ENCODE measurements around the gene CBX2. TPM values are rescaled to one million over a fixed set of nuclear protein-coding genes. Genes with fewer than 3 reads are reported as not detected.

CBX2 gene
- total RNA-seq, 1 donor from 2014 or later: 9.9 TPM

DNA sequence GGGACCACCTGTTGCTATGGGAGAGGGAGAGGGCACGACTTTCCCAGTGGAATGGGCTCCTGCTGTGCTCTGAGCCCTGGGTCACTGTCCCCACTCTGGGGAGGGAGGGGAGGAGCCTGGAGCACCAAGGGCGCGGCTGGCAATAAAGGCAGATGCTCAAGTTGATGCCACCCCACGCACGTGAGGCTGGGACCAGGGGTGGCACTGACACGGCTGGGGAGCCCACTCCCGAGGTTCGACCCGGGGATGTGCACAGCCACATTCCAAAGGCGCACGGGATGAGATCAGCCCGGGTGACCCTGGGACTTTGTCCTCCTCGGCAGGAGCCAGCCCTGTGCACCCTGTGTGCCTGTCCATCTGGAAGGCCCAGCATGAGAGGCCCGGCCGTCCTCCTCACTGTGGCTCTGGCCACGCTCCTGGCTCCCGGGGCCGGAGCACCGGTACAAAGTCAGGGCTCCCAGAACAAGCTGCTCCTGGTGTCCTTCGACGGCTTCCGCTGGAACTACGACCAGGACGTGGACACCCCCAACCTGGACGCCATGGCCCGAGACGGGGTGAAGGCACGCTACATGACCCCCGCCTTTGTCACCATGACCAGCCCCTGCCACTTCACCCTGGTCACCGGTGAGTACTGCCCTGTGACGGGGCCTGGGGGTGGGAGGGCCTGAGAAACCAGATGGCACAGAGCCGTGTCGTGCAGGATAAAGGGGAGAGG, 47.0 kb upstream of the CBX2 start, which contains the start of gene ENPP7:
Gene ENPP7 (plus strand): TSS at position 175 of the 715 bp plus-strand sequence. CDS start 197 bp downstream, at position 372.
- Mint-ChIP-seq H3K9me3 (ENCODE audit: unreplicated experiment) (no peaks in the 10 kb centered on the region), H3K27ac (ENCODE audit: unreplicated experiment) (no peak within 1 kb of the TSS), H3K4me3 (ENCODE audit: unreplicated experiment) (no peak within 1 kb of the TSS), H3K27me3 (ENCODE audit: unreplicated experiment) (no peaks in the 10 kb centered on the region), H3K4me1 (ENCODE audit: unreplicated experiment) (peaks cover 15% of the 10 kb centered on the region), H3K36me3 (ENCODE audit: unreplicated experiment) (no peaks in the 10 kb centered on the region)
- no peak for TF ChIP-seq CTCF (IDR thresholded peaks at IDR 0.05)
- no peak for DNase-seq (ENCODE audit: extremely low spot score, unreplicated experiment)

GRCh38 chr17:79732254-79732653, 45.7 kb upstream of the CBX2 start:
- no peaks in the 10 kb centered on the region for H3K27me3 Mint-ChIP-seq (ENCODE audit: unreplicated experiment)
- no peaks in the 10 kb centered on the region for H3K9me3 Mint-ChIP-seq (ENCODE audit: unreplicated experiment)
- H3K36me3 Mint-ChIP-seq (ENCODE audit: unreplicated experiment): no peaks in the 10 kb centered on the region
- no peak for TF ChIP-seq CTCF (IDR thresholded peaks at IDR 0.05)
- H3K4me1 Mint-ChIP-seq (ENCODE audit: unreplicated experiment): peaks cover 15% of the 10 kb centered on the region
- no peak overlapping the region for H3K4me3 Mint-ChIP-seq (ENCODE audit: unreplicated experiment)
- H3K27ac Mint-ChIP-seq (ENCODE audit: unreplicated experiment): no peak overlapping the region
- no peak for DNase-seq (ENCODE audit: extremely low spot score, unreplicated experiment)

DNA sequence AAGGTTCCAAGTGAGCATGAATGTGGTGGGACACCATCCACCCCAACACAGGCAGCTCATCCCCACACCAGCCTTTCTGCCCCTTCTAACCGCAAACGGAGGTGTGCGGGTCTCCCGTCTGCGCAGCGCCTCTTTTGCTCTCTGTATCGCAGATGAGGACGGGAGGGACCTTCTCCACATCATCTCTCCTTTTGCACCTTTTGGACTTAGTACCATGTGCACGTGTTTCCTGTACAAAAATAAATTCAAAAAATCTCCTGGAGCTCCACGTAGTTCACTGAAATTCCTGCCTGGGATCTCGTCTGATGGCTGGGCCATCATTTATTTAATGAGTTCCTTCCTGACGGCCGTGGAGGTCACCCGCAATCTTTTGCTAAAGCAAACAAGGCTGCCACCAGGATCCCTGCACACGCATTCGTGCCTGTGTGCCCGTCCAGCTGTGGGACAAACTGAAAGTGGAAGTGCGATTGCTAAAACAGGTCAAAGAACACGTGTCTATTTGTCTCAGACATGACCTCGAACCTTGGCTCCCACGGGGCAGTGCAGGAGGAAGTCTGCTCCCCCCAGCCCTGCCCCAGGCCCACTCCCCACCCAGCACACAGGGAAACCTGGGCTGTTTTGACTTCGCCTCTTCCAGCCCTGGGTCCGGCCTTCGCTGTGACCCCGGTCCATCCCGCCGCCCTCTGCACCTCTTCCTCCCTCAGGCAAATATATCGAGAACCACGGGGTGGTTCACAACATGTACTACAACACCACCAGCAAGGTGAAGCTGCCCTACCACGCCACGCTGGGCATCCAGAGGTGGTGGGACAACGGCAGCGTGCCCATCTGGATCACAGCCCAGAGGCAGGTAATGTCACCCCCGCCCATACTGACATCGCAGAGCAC, 44.9 kb upstream of the CBX2 start:
- Mint-ChIP-seq H3K36me3 (ENCODE audit: unreplicated experiment) (no peaks in the 10 kb centered on the region), H3K4me3 (ENCODE audit: unreplicated experiment) (no peak overlapping the region), H3K27ac (ENCODE audit: unreplicated experiment) (no peak overlapping the region), H3K27me3 (ENCODE audit: unreplicated experiment) (peaks cover 3% of the 10 kb centered on the region), H3K9me3 (ENCODE audit: unreplicated experiment) (no peaks in the 10 kb centered on the region), H3K4me1 (ENCODE audit: unreplicated experiment) (peaks cover 12% of the 10 kb centered on the region)
- no peak for TF ChIP-seq CTCF (IDR thresholded peaks at IDR 0.05)
- DNase-seq (ENCODE audit: extremely low spot score, unreplicated experiment): no peak

- Mint-ChIP-seq H3K27me3 (ENCODE audit: unreplicated experiment) (peaks cover 5% of the 10 kb centered on the region), H3K4me3 (ENCODE audit: unreplicated experiment) (no peak overlapping the region), H3K27ac (ENCODE audit: unreplicated experiment) (no peak overlapping the region), H3K4me1 (ENCODE audit: unreplicated experiment) (peaks cover 7% of the 10 kb centered on the region), H3K36me3 (ENCODE audit: unreplicated experiment) (no peaks in the 10 kb centered on the region), H3K9me3 (ENCODE audit: unreplicated experiment) (no peaks in the 10 kb centered on the region)
- DNase-seq (ENCODE audit: extremely low spot score, unreplicated experiment): no peak
- no peak for TF ChIP-seq CTCF (IDR thresholded peaks at IDR 0.05)
Measured at GRCh38 chr17:79733692-79734070, 44.3 kb upstream of the CBX2 start.

GRCh38 chr17:79735096-79735495, 42.9 kb upstream of the CBX2 start:
- Mint-ChIP-seq H3K9me3 (ENCODE audit: unreplicated experiment) (no peaks in the 10 kb centered on the region), H3K27me3 (ENCODE audit: unreplicated experiment) (peaks cover 19% of the 10 kb centered on the region), H3K4me3 (ENCODE audit: unreplicated experiment) (no peak overlapping the region), H3K36me3 (ENCODE audit: unreplicated experiment) (no peaks in the 10 kb centered on the region), H3K4me1 (ENCODE audit: unreplicated experiment) (peaks cover 17% of the 10 kb centered on the region), H3K27ac (ENCODE audit: unreplicated experiment) (no peak overlapping the region)
- no peak for TF ChIP-seq CTCF (IDR thresholded peaks at IDR 0.05)
- no peak for DNase-seq (ENCODE audit: extremely low spot score, unreplicated experiment)
